HEK293 (cell line): Measurements from ENCODE around the gene PEX11G.

ENCODE experiments used
- CTCF ChIA-PET: fragments of 350-600 bp; formaldehyde crosslinking; extraction: SDS; loops from one replicate; lab custom pipeline; 2021; ENCODE audit warnings: antibody characterized with exemption; lab: Yijun Ruan, JAX
- POLR2A ChIA-PET: fragments of 300-600 bp; formaldehyde crosslinking; extraction: SDS; loops from one replicate; lab custom pipeline; 2020; ENCODE audit warnings: antibody characterized with exemption, inconsistent platforms; lab: Yijun Ruan, JAX
- H3K27ac ChIP-seq: fragments of 200-500 bp; sonication (Bioruptor generic); 2 replicates; pipeline ENCODE4 v1.5.1; 2014; ENCODE audit warnings: low read depth, low read length, control low read depth, inconsistent platforms; ENCODE audit errors: extremely low read depth
- H3K36me3 ChIP-seq, 2 experiments: fragments of 200-500 bp in 1 of 2; sonication (Bioruptor generic) in 1 of 2; 1 replicate in 1 of 2; 2 replicates in 1 of 2; pipeline ENCODE4 v1.5.1; 2014 to 2017; ENCODE audit warnings: inconsistent platforms in 2 of 2, low read length in 2 of 2; ENCODE audit not compliant: control insufficient read depth in 2 of 2, insufficient read depth in 1 of 2
- H3K4me1 ChIP-seq: fragments of 200-500 bp; sonication (Bioruptor generic); 2 replicates; pipeline ENCODE4 v1.5.1; 2014; ENCODE audit warnings: mild to moderate bottlenecking, low read length, inconsistent platforms; ENCODE audit not compliant: control insufficient read depth, insufficient read depth
- H3K4me3 ChIP-seq: 2 replicates; pipeline ENCODE4 v1.5.1; 2011; ENCODE audit warnings: low read depth, mild to moderate bottlenecking, control low read depth, low read length, moderate library complexity
- H3K9me3 ChIP-seq: fragments of 200-500 bp; sonication (Bioruptor generic); 2 replicates; pipeline ENCODE4 v1.5.1; 2014; ENCODE audit warnings: low read depth, low read length, inconsistent platforms; ENCODE audit not compliant: control insufficient read depth, insufficient read depth
- BCL11A ChIP-seq: fragments of 450-650 bp; formaldehyde crosslinking; IDR thresholded peaks from 2 replicates; pipeline ENCODE4 v1.5.1; 2016; ENCODE audit warnings: low read depth, missing biosample characterization, missing genetic modification characterization
- BCL11B ChIP-seq: fragments of 450-650 bp; formaldehyde crosslinking; IDR thresholded peaks from 2 replicates; pipeline ENCODE4 v1.5.1; 2016; ENCODE audit warnings: low read depth, missing biosample characterization, missing genetic modification characterization
- BCL6B ChIP-seq: fragments of 450-650 bp; formaldehyde crosslinking; IDR thresholded peaks from 2 replicates; pipeline ENCODE4 v1.5.1; 2017; ENCODE audit warnings: missing biosample characterization, missing genetic modification characterization
- ELK4 ChIP-seq: IDR thresholded peaks from 2 replicates; pipeline ENCODE4 v1.6.1; 2011; ENCODE audit warnings: mild to moderate bottlenecking, low read depth, low read length, borderline replicate concordance
- GLIS2 ChIP-seq: fragments of 450-650 bp; formaldehyde crosslinking; IDR thresholded peaks from 2 replicates; pipeline ENCODE4 v1.5.1; 2016; ENCODE audit warnings: missing biosample characterization, missing genetic modification characterization
- KLF9 ChIP-seq: fragments of 450-650 bp; formaldehyde crosslinking; IDR thresholded peaks from 2 replicates; pipeline ENCODE4 v1.5.1; 2016; ENCODE audit warnings: missing biosample characterization, missing genetic modification characterization, low read depth
- PATZ1 ChIP-seq: fragments of 450-650 bp; formaldehyde crosslinking; IDR thresholded peaks from 2 replicates; pipeline ENCODE4 v1.5.1; 2016; ENCODE audit warnings: missing biosample characterization, missing genetic modification characterization
- ZBTB44 ChIP-seq: fragments of 450-650 bp; IDR thresholded peaks from 2 replicates; pipeline ENCODE4 v1.5.1; 2018; ENCODE audit warnings: missing biosample characterization, mild to moderate bottlenecking, missing genetic modification characterization
- ZBTB49 ChIP-seq: fragments of 450-650 bp; formaldehyde crosslinking; IDR thresholded peaks from 2 replicates; pipeline ENCODE4 v1.5.1; 2016; ENCODE audit warnings: missing biosample characterization, missing genetic modification characterization, low read depth
- ZFHX2 ChIP-seq: fragments of 450-650 bp; formaldehyde crosslinking; conservative IDR thresholded peaks from 2 replicates; pipeline ENCODE4 v1.5.1; 2016; ENCODE audit warnings: missing biosample characterization, missing genetic modification characterization
- ZNF114 ChIP-seq: fragments of 450-650 bp; formaldehyde crosslinking; IDR thresholded peaks from 2 replicates; pipeline ENCODE4 v1.5.0; 2017; ENCODE audit warnings: missing biosample characterization, missing genetic modification characterization
- ZNF416 ChIP-seq: fragments of 450-650 bp; formaldehyde crosslinking; IDR thresholded peaks from 2 replicates; pipeline ENCODE4 v1.5.1; 2016; ENCODE audit warnings: missing biosample characterization, missing genetic modification characterization
- ZNF514 ChIP-seq: fragments of 450-650 bp; formaldehyde crosslinking; IDR thresholded peaks from 2 replicates; pipeline ENCODE4 v1.5.1; 2016; ENCODE audit warnings: missing biosample characterization, missing genetic modification characterization
- ZNF544 ChIP-seq: fragments of 450-650 bp; formaldehyde crosslinking; IDR thresholded peaks from 2 replicates; pipeline ENCODE4 v1.5.0; 2017; ENCODE audit warnings: missing biosample characterization, missing genetic modification characterization
- ZNF549 ChIP-seq: fragments of 450-650 bp; IDR thresholded peaks from 2 replicates; pipeline ENCODE4 v1.5.1; 2018; ENCODE audit warnings: missing biosample characterization, missing genetic modification characterization, mild to moderate bottlenecking, inconsistent platforms, moderate library complexity
- ZNF624 ChIP-seq: fragments of 450-650 bp; formaldehyde crosslinking; IDR thresholded peaks from 2 replicates; pipeline ENCODE4 v1.5.1; 2017; ENCODE audit warnings: missing biosample characterization, missing genetic modification characterization
- ZNF677 ChIP-seq: fragments of 450-650 bp; IDR thresholded peaks from 2 replicates; pipeline ENCODE4 v1.5.0; 2018; ENCODE audit warnings: missing biosample characterization, mild to moderate bottlenecking, missing genetic modification characterization, moderate library complexity
- ZNF792 ChIP-seq: fragments of 450-650 bp; formaldehyde crosslinking; IDR thresholded peaks from 2 replicates; pipeline ENCODE4 v1.5.1; 2016; ENCODE audit warnings: missing biosample characterization, missing genetic modification characterization

Gene PEX11G

GRCh38 chr19:7529610-7530490, 41.0 kb upstream of the PEX11G start:
- CTCF ChIA-PET, result no interaction called here
- H3K27ac ChIP-seq, result no peak overlapping the region
- POLR2A ChIA-PET, result no interaction called here
- peaks cover 0 to 43% of the 10 kb centered on the region in 2 experiments; a peak in 2 of 3 replicates for H3K36me3 ChIP-seq
- TF ChIP-seq BCL11A (tag by site-specific recombination) (0 out of 2 replicates have a peak, but pooled peaks have one; percentile 54), ZBTB44 (tag by site-specific recombination) (no peak), ELK4 (no peak), ZNF544 (tag by site-specific recombination) (no peak), ZNF416 (no peak), ZFHX2 (tag by site-specific recombination) (no peak), ZBTB49 (no peak), ZNF624 (tag by site-specific recombination) (no peak), ZNF114 (tag by site-specific recombination) (no peak), BCL6B (tag by site-specific recombination) (no peak), BCL11B (tag by site-specific recombination) (peak; percentile 83), ZNF677 (no peak), ZNF514 (tag by site-specific recombination) (no peak), GLIS2 (no peak), PATZ1 (tag by site-specific recombination) (no peak), ZNF792 (tag by site-specific recombination) (no peak)
- no peak overlapping the region for H3K4me3 ChIP-seq
- H3K4me1 ChIP-seq, result no peaks in the 10 kb centered on the region
- H3K9me3 ChIP-seq, result no peaks in the 10 kb centered on the region

- Histone ChIP-seq H3K4me1 (no peaks in the 10 kb centered on the region), H3K4me3 (no peak overlapping the region), H3K27ac (no peak overlapping the region), H3K9me3 (no peaks in the 10 kb centered on the region), H3K36me3 (peaks cover 0 to 43% of the 10 kb centered on the region in 2 experiments; a peak in 2 of 3 replicates)
- ChIA-PET POLR2A (no interaction called here), CTCF (no interaction called here)
- TF ChIP-seq KLF9, result 0 out of 2 replicates have a peak, but pooled peaks have one; percentile 40
- TF ChIP-seq ZNF549 (tag by site-specific recombination), result no peak
These were observed 40.4 kb upstream of the PEX11G start for GRCh38 chr19:7529246-7529600.
